Measurements from ENCODE around the gene WWOX. TPM values are rescaled to one million over a fixed set of nuclear protein-coding genes. Genes with fewer than 3 reads are reported as not detected.

Gene WWOX
- total RNA-seq, 1 donor from 2014 or later = 28.2 TPM

DNA sequence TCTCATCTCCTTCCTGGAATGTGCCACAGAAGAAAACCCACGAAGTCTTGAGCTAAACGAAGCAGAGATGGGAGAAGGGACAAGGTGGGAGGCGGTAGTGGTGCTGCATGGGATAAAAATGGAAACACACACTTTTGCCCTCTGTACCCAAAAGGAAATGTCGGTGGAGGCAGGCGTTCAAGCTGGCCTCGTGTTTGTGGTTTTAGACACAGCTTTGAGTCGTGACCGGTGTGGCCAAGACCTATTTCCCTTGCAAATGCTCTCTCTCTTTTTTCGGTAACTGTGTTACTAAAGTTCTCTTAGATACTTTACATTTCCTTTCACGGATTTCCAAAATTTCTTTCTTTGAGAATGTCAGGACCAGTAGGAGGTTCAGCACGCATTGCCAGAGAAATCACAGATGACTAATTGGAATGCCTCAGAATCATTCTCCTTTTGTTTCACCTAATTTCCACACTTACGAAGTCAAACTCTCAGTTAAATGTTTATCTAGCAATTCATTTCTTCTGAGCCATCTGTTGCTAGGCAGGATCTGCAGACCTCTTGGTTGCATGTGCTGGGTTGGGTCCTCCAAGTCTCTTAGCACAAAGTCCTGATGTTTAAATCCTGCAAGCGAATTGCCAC, 1088.8 kb downstream of the WWOX start:
- no peak for DNase-seq (ENCODE audit: extremely low spot score, unreplicated experiment)
- Mint-ChIP-seq H3K36me3 (ENCODE audit: unreplicated experiment) (no peaks in the 10 kb centered on the region), H3K4me3 (ENCODE audit: unreplicated experiment) (no peak overlapping the region), H3K9me3 (ENCODE audit: unreplicated experiment) (no peaks in the 10 kb centered on the region), H3K27ac (ENCODE audit: unreplicated experiment) (no peak overlapping the region), H3K27me3 (ENCODE audit: unreplicated experiment) (no peaks in the 10 kb centered on the region), H3K4me1 (ENCODE audit: unreplicated experiment) (no peaks in the 10 kb centered on the region)
- no peak for TF ChIP-seq CTCF (IDR thresholded peaks at IDR 0.05)

DNA sequence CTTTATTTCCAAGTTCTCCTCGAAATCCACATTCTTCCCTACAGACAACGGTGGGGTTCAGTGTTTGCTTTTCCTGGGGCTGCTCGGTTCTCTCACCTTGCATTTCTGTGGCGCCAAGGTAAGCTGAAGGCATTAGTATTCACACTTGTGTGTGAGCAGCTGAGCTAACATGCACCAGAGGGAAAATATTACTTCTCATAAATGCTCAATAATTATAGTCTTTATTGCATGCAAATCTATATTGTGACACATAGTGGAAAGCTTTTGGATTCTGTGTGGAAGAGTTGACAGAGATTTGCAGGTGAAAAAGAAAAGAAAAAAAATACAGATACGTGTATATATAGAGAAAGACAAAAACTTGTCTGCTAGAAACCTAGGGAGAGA, 1089.3 kb downstream of the WWOX start:
- no peaks in the 10 kb centered on the region for H3K27me3 Mint-ChIP-seq (ENCODE audit: unreplicated experiment)
- no peaks in the 10 kb centered on the region for H3K4me1 Mint-ChIP-seq (ENCODE audit: unreplicated experiment)
- H3K4me3 Mint-ChIP-seq (ENCODE audit: unreplicated experiment) = no peak overlapping the region
- H3K9me3 Mint-ChIP-seq (ENCODE audit: unreplicated experiment) = no peaks in the 10 kb centered on the region
- no peak for DNase-seq (ENCODE audit: extremely low spot score, unreplicated experiment)
- TF ChIP-seq CTCF (IDR thresholded peaks at IDR 0.05) = no peak
- H3K36me3 Mint-ChIP-seq (ENCODE audit: unreplicated experiment) = no peaks in the 10 kb centered on the region
- H3K27ac Mint-ChIP-seq (ENCODE audit: unreplicated experiment) = no peak overlapping the region

DNA sequence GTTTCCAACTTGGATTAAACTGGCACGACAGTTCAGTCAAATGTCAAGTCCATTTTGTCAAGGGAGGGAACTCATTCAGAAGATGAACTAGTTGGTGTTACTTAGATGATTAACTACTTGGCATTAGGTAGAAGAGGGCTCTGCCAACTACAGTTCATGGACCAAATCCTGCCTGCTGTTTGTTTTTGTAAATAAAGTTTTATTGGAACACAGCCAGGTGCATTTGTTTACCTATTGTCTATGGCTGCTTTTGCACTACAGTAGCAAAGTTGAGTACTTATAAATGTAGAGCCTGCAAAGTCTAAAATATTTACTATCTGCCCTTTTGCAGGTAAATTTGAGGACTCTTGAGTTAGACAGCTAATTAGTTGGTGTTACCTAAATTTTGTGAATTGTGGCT, 1091.1 kb downstream of the WWOX start:
- peaks cover 2% of the 10 kb centered on the region for H3K27me3 Mint-ChIP-seq (ENCODE audit: unreplicated experiment)
- no peaks in the 10 kb centered on the region for H3K9me3 Mint-ChIP-seq (ENCODE audit: unreplicated experiment)
- H3K4me3 Mint-ChIP-seq (ENCODE audit: unreplicated experiment) = no peak overlapping the region
- TF ChIP-seq CTCF (IDR thresholded peaks at IDR 0.05) = no peak
- no peak overlapping the region for H3K27ac Mint-ChIP-seq (ENCODE audit: unreplicated experiment)
- H3K4me1 Mint-ChIP-seq (ENCODE audit: unreplicated experiment) = no peaks in the 10 kb centered on the region
- H3K36me3 Mint-ChIP-seq (ENCODE audit: unreplicated experiment) = no peaks in the 10 kb centered on the region
- DNase-seq (ENCODE audit: extremely low spot score, unreplicated experiment) = no peak

DNA sequence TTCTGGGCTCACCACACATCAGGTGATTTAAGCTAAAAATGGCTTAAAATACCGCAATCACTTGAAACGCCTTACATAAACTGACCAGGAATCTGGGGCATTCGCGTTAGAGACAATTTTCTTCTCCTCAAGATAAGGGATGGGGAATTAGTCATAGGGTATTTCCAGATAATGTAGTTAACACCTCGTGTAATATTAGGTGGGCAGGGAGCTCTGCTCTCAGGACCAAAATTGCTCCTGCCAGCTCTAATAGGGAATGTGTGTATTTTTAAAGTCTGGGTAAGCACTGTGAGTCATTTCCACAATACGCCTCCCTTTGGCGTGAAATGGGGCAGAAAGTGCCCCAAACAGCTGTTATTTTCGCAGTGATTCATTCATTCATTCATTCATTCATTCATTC, 1092.5 kb downstream of the WWOX start:
- no peak for TF ChIP-seq CTCF (IDR thresholded peaks at IDR 0.05)
- H3K4me1 Mint-ChIP-seq (ENCODE audit: unreplicated experiment) = no peaks in the 10 kb centered on the region
- peaks cover 6% of the 10 kb centered on the region for H3K27me3 Mint-ChIP-seq (ENCODE audit: unreplicated experiment)
- H3K9me3 Mint-ChIP-seq (ENCODE audit: unreplicated experiment) = no peaks in the 10 kb centered on the region
- H3K27ac Mint-ChIP-seq (ENCODE audit: unreplicated experiment) = no peak overlapping the region
- H3K36me3 Mint-ChIP-seq (ENCODE audit: unreplicated experiment) = no peaks in the 10 kb centered on the region
- no peak overlapping the region for H3K4me3 Mint-ChIP-seq (ENCODE audit: unreplicated experiment)
- no peak for DNase-seq (ENCODE audit: extremely low spot score, unreplicated experiment)

DNA sequence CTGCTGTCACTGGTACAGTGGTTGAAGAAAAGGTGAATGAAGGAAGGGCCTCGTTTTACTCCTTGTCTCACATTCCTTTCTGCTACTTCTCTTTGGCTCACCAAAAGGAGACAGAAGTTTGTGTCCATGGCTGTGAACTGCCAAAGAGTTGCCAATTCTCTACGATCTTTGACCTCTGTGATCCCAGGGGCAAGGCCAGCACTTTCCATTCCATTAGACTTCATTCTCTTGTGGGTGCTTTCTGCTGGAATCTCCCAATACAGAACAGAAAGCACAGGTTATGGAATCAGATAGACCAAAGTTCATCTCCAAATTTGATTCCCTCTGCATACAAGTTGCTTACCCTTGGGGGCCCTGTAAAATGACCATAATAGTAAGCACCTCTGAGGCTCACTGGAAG, 1093.5 kb downstream of the WWOX start:
- Mint-ChIP-seq H3K27me3 (ENCODE audit: unreplicated experiment) (peaks cover 7% of the 10 kb centered on the region), H3K36me3 (ENCODE audit: unreplicated experiment) (no peaks in the 10 kb centered on the region), H3K27ac (ENCODE audit: unreplicated experiment) (no peak overlapping the region), H3K4me3 (ENCODE audit: unreplicated experiment) (no peak overlapping the region), H3K4me1 (ENCODE audit: unreplicated experiment) (no peaks in the 10 kb centered on the region), H3K9me3 (ENCODE audit: unreplicated experiment) (no peaks in the 10 kb centered on the region)
- TF ChIP-seq CTCF (IDR thresholded peaks at IDR 0.05) = no peak
- DNase-seq (ENCODE audit: extremely low spot score, unreplicated experiment) = no peak
